Measurements from ENCODE around the gene MIA.

DNA sequence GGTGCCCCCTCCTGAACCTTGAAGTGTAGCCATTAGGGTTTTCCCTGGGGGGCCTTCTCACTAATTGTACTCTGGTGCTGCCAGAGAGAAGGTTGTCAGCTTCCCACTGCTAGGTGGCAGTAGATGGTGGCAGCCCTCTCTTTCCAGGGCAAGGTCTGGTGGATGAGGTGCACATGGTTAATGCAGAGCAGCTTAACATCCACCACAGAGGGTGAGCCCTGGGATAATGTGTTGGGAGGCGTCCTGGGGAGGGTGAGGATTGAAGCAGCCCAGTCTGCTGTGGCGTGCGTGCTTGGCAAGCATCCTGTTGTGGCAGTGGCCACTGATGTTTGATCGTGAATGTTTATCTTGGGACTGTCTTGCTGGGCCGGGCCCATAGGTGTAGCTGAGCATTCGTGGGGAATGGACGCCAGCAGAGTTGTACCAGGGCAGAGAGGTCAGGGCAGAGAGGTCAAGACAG, 29.5 kb downstream of the MIA start:
- no peak for TF ChIP-seq EZH2 (optimal IDR thresholded peaks at IDR 0.05; ENCODE audit: low read depth, low read length)
- TF ChIP-seq, protein P1, sequence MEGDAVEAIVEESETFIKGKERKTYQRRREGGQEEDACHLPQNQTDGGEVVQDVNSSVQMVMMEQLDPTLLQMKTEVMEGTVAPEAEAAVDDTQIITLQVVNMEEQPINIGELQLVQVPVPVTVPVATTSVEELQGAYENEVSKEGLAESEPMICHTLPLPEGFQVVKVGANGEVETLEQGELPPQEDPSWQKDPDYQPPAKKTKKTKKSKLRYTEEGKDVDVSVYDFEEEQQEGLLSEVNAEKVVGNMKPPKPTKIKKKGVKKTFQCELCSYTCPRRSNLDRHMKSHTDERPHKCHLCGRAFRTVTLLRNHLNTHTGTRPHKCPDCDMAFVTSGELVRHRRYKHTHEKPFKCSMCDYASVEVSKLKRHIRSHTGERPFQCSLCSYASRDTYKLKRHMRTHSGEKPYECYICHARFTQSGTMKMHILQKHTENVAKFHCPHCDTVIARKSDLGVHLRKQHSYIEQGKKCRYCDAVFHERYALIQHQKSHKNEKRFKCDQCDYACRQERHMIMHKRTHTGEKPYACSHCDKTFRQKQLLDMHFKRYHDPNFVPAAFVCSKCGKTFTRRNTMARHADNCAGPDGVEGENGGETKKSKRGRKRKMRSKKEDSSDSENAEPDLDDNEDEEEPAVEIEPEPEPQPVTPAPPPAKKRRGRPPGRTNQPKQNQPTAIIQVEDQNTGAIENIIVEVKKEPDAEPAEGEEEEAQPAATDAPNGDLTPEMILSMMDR (IDR thresholded peaks at IDR 0.05; ENCODE audit: low read length): no peak

Measured in MM.1S (cell line).